ENCODE results near the gene CCDC12.
A peak's percentile ranks its signal among the peaks of the same experiment; 100 is the strongest.

The CCDC12 gene

GRCh38 chr3:46976326-46977190, at the start of gene CCDC12:
CCDC12 (minus strand) TSS chr3:46976745; CDS start chr3:46976732, 13 bp downstream.
- peak; percentile 99 for DNase-seq (ENCODE audit: low spot score)

- DNase-seq (ENCODE audit: low spot score), result peak; percentile 29
These were observed 48.4 kb upstream of the CCDC12 start for GRCh38 chr3:47024932-47025331.

- DNase-seq (ENCODE audit: low spot score), result no peak
These were observed 46.1 kb upstream of the CCDC12 start for GRCh38 chr3:47022641-47023071.

- no peak for DNase-seq (ENCODE audit: low spot score)
These were observed 43.8 kb upstream of the CCDC12 start for GRCh38 chr3:47020311-47020710.

GRCh38 chr3:47019201-47019600, 42.7 kb upstream of the CCDC12 start:
- DNase-seq (ENCODE audit: low spot score), result no peak

- no peak for DNase-seq (ENCODE audit: low spot score)
These were observed 41.7 kb upstream of the CCDC12 start for GRCh38 chr3:47018269-47018611.

DNA sequence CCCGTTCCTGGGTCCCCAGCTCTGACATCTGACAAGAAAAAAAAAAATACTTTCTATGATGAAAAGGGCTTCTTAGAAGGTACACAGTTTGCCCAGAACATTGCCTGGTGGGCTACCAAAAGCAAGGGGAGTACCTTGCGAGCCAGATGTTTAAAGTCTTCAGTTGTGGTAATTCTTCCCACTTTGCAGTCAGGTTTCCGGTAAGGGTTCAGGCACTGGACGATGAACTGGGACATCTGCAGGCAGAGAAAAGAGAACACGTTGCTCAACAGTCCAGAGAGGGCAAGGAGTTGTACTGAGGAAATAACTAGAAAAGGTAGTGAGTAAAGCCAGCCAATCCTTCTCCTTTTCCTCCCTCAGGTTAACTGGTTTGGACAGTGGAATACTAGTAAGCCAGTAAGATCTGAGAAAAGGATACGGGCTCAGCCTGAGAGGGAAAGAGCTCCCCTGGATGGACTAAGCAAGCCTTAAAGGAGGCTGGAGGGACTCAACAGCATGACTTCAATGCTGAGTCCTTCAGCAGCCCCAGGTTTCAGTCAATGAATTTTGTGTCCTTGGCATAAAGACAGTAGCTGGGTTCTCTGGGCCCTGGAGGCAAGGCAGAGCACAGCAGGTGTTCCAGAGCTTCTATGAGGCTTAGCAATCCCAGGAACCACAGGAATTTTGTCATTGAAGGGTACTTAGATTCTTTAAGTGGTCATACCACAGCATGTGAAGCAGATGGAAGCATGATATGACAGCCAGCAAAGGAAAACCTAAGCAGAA, 41.1 kb upstream of the CCDC12 start:
- DNase-seq (ENCODE audit: low spot score), result no peak

GRCh38 chr3:47016934-47017435, 40.4 kb upstream of the CCDC12 start:
- no peak for DNase-seq (ENCODE audit: low spot score)

DNA sequence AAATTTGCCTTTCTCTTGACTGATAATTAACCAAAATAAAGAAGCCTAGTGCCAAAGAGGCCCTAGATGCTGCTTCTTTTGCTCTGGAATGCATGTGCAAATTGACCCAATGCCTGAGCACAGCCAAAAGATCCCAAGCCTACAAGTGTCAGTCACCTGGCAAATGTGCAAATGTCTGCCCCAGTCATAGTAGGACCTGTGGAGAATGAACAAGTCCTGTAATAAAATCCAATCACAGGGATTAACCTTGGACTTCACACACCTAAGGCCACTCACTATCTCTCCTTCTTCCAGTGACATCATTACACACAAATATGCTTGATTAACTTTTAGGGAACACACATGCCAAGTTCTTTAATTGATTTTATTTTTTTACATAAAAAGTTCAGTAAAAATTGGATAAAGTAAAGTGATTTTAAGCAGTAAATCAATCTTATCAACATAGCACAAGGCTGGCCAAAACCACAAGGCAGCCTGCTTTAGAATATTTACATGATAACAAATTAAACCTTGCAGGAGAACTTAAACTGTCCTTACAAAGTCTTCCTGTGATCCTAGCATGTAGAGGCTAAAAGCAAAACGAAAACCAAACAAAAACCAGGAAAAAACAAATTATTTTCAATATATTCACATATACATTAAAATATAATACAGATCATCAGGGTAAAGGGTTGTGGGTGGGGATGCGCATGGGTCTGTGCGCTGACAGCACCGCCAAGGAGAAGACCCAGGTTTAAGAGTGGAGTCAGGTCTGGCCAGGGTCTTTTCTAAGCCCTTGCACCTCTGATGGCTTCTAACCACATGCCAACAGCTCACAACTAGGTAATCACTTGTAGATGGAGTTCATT, 39.8 kb upstream of the CCDC12 start:
- no peak for DNase-seq (ENCODE audit: low spot score)

- no peak for DNase-seq (ENCODE audit: low spot score)
These were observed 38.6 kb upstream of the CCDC12 start for GRCh38 chr3:47015151-47015550.

- no peak for DNase-seq (ENCODE audit: low spot score)
These were observed 37.5 kb upstream of the CCDC12 start for GRCh38 chr3:47014036-47014435.

DNA sequence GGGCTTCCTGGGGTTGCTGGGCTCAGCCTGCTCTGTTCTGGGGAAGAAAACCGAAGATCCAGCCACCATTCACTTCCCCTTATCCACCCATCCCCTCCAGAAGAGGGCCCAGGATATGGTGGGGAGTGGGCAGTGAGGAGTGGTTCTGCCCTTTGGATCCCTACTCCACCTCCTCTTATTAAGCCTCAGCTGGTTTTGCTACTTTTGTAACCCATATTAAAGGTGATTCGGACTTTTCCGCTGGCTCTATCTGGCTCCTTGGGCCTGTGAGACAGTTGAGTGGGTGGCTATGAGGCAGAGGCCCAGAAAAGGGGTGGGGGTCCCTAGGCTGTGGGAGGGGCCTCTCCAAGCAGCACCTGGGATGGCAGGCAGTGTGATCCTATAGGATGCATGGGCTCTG, 36.7 kb upstream of the CCDC12 start:
- DNase-seq (ENCODE audit: low spot score), result no peak

DNA sequence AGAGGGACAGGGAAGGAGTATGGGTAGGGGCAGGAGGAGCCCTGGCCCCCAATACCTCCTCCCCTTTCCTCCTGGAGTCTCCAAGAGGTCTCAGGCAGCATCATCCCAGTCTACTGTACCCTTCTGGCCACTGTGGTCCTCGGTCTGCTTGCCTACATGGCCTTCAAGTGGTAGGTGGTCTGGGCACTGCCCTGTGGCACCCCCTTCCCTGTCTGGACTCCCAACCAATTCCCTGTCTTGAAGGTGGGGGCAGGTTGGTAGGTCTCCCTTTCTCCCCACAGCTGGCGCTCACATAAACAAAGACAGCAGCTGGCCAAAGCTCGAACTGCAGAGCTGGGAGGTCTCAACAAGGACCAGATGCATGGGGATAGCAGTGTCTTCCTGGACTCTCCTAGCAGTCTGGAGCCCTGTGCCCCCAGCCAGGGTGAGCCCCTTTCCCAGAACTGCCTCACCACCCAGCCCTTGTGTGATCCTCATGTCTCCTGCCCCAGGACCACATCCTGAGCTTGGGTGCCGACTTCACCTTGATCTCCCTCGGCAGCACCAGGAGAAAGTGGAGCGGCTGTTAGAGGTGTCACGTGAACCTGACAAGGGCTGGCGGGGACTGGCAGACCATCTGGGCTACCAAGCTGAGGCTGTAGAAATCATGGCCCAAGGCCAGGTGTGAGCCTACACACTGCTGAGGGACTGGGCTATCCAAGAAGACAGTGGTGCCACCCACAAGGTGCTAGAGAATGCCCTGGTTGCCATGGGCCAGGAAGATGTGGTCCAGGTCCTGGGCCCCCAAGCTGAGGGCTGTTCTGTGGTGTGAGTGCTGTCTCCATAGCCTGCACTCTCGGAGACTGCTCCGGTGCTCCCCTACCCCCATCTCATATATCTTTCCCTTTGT, 36.0 kb upstream of the CCDC12 start:
- no peak for DNase-seq (ENCODE audit: low spot score)

DNA sequence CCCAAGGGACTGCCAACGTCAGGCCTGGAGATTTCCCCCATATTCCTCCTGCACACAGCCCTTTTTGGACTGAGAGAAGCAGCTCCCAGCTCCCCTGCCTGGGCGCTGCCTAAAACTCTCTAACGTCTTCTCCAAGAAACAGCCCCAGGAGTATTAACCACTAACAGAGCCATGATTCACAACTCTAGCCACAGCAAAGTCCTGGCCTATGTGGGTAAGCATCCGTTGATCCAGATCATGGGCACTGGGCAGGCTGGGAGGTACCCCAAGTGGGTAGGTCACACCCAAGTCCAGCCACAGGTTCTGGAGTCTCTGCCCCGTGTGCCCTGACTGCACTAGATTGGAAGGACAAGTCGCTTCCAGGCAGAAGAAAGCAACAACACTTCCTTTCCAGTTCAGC, 34.8 kb upstream of the CCDC12 start:
- no peak for DNase-seq (ENCODE audit: low spot score)

GRCh38 chr3:47010910-47011309, 34.4 kb upstream of the CCDC12 start:
- DNase-seq (ENCODE audit: low spot score), result no peak

DNA sequence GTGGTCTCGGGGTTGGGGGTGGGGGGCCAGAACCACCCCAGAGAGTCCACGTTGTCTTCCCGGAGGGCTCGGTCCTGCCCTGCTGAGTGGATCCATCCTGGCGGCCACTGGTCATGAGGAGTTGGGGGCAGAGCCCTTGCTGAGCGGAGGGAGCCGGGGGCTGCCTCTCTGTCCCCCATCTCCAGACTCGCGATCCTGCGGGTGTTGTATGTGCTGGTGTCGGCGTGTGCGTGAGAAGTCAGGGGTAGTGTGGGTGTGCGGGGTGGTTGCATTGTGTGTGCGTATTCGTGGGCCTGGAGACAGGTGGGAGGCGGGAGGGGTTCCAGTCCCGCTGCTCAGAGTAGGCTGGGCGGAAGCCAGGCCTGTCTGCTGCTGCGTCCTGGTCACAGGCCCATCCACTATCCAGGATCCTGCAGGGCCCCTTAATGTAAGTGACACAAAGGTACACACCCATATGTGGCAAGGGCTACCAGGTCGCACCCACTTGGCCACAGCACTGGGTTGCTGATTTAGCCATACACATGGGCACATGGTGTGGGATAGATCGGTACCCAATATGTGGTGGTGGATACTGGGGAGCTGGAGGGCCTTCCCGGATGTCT, 33.7 kb upstream of the CCDC12 start:
- peak; percentile 18 for DNase-seq (ENCODE audit: low spot score)

DNA sequence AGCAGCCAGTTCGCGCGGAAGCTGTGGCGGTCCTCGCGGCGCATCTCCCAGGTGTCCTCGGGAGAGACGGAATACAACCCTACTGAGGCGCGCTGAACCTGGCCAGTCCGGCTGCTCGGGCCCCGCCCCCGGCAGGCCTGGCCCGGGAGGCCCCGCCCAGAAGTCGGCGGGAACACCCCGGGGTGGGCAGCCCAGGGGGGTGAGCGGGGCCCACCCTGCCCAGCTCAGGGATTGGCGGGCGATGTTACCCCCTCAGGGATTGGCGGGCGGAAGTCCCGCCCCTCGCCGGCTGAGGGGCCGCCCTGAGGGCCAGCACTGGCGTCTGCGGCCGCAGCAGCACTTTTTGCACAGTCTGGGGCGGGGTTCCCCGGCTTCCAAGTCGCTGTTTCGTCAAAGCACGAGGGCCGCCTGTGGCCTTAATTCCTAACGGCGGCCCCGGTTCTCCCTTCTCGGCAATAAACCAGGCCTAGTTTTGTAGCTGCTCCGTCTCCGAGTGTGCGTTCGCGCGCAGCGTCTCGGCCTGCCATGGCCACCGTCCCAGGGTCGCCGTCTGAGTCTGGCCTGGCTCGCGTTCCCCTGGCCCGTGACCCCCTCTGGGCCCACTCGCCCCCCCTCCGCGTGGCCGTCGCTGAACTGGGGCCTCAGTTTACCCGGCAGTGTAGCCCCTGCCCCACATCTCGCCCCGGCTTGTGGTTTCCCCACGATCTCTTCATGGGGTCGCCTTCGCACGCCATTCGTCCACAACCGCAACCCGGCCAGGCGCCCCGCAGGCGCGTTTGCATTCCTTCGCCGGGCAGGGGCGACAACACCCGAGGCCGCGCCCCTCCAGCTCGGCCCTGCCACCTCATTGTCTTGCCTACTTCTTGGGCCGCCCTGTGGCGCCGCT, 32.9 kb upstream of the CCDC12 start:
- DNase-seq (ENCODE audit: low spot score), result peak; percentile 93

DNA sequence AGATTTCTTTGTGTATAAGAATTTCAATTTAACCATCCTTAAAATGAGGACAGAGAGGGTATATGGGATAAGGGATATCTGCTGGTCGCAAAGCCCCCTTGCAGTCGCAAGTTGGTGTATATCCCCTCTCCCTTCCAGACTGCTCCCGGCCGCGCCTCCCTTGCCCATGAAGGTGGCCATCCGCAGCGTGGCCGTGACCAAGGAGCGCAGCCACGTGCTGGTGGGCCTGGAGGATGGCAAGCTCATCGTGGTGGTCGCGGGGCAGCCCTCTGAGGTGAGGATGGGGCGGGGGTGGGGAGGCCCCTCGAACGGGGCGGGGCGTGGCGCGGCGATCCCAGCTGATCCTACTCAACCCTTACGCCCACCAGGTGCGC, 32.3 kb upstream of the CCDC12 start:
- no peak for DNase-seq (ENCODE audit: low spot score)

GRCh38 chr3:47008234-47008796, 31.8 kb upstream of the CCDC12 start:
- DNase-seq (ENCODE audit: low spot score), result no peak
